GM12872 (cell line): Measurements from ENCODE around the gene GUK1.
A peak's percentile ranks its signal among the peaks of the same experiment; 100 is the strongest.

Experiments used
- TF ChIP-seq, protein P1 (sequence below): IDR thresholded peaks from 3 replicates; pipeline ENCODE4 v1.5.1; 2011; ENCODE audit warnings: low read depth, mild to moderate bottlenecking, low read length, moderate library complexity; ENCODE audit not compliant: insufficient read depth

GUK1 gene

DNA sequence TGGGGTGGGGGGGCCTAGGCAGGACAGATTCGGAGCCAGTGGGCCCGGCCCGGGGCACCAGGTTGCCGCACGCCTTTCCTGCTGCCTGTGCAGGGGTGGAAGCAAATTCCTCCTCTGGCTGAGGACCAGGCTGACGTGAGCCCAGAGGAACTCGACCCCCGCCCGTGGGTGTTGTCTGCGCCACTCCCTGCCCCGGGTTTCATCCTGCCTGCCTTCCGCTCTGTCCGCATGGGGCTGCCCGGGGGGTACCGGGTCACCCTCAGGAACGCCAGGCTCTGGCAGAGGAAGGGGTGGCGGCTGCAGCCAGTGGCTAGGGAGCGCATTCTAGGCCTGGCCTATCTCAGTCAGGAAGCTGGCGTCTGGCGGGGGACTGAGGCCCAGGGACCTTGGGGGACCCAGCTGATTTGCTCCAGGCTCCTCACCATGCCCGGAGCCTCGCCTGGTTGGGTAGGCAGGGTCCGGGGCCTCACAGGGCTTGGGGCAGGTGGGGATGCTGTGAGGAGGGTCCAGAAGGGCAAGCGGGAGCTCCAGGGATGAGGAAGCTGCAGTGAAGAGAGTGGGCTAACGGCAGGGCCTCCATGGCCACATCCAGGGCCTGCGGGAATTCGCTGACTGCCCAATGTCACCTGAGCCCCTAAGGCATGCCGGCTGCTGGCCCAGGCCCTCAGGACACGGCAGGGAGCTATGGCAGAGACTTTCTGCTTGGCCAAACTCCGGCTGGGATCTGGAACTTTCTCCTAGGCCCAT, 23.1 kb downstream of the GUK1 start:
- TF ChIP-seq, protein P1, sequence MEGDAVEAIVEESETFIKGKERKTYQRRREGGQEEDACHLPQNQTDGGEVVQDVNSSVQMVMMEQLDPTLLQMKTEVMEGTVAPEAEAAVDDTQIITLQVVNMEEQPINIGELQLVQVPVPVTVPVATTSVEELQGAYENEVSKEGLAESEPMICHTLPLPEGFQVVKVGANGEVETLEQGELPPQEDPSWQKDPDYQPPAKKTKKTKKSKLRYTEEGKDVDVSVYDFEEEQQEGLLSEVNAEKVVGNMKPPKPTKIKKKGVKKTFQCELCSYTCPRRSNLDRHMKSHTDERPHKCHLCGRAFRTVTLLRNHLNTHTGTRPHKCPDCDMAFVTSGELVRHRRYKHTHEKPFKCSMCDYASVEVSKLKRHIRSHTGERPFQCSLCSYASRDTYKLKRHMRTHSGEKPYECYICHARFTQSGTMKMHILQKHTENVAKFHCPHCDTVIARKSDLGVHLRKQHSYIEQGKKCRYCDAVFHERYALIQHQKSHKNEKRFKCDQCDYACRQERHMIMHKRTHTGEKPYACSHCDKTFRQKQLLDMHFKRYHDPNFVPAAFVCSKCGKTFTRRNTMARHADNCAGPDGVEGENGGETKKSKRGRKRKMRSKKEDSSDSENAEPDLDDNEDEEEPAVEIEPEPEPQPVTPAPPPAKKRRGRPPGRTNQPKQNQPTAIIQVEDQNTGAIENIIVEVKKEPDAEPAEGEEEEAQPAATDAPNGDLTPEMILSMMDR: no peak

DNA sequence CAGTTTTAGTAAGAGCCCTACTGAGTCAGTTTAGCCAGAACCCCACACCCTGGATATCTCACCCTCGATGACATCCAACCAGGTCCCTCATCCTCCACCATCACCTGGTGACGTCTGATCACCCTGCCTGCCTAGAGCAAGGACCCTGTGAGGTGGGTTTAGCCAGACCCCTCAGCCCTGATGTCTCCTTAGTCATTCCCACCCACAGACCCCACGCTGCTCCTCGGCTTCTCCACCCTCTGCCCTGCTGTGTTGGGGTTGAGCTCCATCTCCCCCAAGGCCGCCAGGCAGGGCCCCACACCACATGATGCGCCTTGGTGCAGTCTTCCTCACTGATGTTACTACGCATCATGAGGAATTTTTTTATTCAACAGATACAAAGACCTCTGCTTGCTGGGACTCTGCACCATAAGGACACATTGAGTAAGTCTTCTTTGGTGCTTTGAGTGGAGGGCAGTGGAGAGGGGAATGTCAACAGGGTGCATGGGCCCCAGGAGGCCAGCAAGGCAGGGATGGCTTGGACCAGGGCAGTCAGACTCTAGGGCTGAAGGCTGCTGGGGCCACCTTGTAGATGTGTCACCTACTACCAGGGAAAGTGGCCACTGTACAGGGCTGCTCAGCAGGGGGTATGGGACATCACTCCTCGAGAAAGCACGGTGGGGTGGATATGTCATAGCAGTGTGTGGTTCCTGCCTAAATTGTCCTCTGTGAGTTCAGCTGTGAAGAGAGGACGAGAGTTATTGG, 23.9 kb downstream of the GUK1 start:
- TF ChIP-seq, protein P1: no peak

DNA sequence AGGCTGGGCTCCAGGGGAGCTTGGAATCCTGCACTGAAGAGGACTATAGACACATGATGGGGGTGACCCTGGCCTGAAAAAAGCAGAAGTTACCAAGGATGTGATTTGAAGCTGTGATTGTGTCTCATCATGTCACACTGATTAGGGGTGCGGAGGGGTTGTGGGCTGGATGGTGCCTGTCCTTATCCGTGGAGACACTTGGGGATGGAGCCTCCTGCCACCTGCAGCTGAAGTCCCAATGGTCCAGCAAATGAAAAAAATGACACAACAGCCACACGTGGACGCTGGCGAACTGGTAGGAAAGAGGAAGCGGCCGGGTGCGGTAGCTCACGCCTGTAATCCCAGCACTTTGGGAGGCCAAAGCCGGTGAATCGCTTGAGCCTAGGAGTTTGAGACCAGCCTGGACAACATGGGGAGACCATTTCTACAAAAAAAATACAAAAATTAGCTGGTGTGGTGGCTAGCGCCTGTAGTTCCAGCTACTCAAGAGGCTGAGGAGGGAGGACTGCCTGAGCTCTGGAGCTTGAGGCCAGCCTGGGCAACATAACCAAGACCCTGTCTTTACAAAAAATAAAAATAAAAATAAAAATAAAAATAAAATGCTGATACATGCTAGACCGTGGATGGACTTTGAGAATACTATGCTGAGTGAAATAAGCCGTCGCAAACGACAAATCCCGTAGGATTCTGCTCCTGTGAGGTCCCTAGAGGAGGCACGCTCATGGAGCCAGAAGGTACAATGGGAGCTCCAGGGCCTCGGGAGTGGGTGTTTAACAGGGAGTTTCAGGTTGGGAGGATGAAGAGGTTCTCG, 24.7 kb downstream of the GUK1 start:
- TF ChIP-seq, protein P1: no peak

DNA sequence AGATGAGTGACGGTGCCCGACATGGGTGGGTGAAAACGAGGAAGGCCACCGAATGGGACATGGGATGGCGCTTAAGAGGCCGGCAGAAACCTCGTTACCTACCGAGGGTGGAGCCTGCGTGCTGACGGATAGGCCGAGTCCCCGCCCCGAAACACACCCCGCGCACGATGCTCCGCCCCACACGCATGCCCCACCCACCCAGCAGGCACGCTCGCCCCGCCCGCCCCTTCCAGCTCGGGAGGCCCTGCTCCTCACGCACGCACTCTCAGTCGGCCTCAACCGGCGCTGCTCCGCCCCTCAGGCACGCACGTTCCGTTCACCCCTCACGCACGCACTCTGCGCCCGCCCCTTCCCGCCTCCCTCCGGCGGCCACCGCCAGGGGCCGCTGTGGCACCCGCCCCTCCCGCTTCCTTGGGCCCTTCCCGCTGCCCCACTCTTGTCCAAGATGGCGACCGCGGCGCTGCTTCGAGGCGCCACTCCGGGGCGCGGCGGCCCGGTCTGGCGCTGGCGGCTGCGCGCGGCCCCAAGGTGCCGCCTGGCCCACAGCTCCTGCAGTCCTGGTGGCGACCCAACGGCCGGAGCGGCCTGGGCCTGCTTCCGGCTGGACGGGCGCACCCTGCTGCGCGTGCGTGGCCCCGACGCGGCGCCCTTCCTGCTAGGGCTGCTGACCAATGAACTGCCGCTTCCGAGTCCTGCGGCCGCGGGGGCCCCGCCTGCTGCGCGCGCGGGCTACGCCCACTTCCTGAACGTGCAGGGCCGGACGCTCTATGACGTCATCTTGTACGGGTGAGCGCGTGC, 25.5 kb downstream of the GUK1 start, which contains the start of gene IBA57:
IBA57 (plus strand) TSS at position 433 of the 798 bp plus-strand sequence; CDS start at position 446, 13 bp downstream.
- TF ChIP-seq, protein P1: peak; percentile 91

DNA sequence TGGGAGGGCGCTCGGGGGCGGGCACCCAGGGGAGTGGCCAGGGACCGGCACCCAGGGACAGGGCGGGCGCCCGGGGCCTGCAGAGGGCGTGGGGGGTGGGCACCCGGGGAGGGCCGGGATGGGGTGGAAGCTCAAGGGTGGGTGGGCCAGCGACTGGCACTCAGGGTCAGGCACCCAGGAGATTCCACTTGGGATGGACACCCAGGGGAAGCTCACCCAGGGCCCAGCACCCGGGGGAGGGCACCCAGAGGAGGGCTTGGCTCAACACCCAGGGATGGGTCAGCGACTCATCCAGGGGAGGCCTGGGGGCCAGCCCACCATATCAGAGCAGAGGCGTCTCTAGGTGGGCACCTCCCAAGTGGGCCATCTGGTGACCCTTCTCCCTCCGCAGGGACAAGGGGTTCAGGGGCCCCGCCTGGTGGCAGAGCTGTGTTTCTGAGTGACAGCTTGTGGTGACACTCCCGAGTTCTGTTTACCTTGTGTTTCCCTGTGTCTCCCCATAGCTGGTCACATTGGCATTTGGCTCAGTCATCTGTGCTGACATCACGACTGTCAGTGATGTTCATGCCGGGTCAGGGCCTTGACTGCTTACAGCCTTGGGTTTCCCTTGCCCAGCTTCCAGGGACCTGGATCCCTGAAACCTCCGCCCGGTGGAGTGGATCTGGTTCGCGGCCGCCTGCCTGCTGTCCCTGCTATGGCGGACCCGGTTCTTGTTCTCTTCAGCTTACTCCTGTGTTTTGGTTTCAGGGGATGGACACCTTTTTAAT, 26.3 kb downstream of the GUK1 start:
- TF ChIP-seq, protein P1: peak; percentile 63

DNA sequence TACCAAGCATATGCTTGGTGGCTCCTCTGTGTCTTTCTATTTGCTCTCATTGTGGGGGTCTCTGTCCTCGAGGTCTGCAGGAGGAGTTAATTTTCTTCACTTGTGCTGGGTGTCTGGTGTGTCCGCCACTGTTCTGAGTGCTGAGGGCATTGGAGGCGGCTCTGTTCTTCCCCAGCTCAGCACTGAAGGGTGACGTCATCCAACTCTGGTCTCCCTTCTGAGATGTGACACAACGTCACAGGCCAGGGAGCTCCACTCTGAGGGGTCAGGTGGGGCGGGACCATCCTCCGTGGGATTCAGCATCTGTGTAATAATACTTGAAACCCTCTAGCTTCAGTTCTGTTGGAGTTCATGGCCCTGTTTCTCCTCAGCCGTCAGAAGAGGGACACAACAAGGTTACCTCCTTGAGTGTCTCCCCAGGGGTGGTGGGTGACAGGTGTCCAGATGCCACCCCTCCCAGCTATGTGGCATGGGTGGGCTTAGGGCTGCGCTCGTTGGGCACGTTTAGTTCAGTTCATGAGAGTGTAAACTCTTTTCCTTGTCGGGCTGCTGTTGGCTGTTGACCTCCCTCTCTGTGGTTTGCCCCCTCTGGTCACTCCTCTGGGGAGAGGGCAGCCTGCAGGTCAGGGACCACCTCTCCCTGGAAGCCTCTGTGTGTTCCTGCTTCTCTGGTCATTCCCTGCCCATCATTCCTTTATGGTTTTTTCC, 28.6 kb downstream of the GUK1 start:
- TF ChIP-seq, protein P1: no peak
